Superior temporal gyrus (tissue), 1 donor: Measurements from ENCODE around the gene AASS.

Source experiments
- DNase-seq: peaks from one replicate; pipeline ENCODE4 v3.0.0-alpha.2; 2016; ENCODE audit errors: extremely low spot score

The AASS gene

DNA sequence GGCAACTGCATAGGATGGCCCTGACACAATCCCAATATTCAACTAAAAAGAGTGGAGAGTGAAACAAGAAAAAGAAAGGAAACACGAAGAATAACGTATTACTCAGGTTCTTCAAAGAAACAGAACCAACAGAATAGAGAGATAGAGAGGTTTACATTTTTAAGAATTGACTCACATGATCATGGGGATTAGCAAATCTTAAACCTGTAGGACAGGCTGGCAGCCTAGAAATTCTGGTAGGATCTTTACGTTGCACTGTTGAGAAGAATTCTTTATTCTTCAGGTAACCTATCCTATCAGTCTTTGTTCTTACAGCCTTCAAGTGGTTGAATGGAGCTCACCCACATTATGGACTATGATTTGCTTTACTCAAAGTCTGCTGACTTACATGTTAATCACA, 103.9 kb downstream of the AASS start:
- no peak for DNase-seq

DNA sequence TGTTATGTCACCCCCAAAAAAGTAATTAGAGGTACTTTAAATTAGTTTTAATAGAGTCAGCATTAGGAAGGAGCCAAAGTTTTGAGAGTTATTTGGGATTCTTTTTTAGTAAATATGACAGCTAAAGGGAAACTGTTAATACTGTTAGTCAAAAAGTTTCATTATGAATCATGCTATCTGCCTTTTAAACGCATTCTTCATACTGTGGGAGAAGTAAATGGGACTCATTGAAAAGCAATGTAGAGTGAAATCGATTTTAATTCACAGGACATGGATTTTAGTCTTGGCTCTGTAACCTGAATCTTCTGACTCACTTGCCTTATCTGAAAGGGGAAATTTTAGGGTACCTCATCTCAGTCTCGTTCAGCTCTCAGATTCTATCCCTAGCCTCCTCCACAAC, 105.1 kb downstream of the AASS start:
- DNase-seq, result no peak

DNA sequence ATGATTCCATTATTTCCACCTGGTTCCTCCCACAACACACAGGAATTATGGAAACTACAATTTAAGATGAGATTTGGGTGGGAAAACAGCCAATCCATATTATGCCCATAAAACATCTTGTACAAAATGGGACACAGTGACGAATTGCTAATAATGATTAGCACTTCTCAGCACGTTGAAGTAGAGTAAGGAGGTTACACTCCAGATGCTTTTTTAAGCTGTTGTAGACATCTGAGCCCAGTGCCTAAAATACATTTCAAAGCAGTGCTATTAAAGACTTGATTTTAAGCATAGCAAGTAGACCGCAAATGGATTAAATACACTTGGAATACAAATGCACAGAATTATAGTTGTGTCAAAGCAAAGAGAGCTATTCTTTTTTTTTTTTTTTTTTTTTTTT, 105.9 kb downstream of the AASS start:
- no peak for DNase-seq

DNA sequence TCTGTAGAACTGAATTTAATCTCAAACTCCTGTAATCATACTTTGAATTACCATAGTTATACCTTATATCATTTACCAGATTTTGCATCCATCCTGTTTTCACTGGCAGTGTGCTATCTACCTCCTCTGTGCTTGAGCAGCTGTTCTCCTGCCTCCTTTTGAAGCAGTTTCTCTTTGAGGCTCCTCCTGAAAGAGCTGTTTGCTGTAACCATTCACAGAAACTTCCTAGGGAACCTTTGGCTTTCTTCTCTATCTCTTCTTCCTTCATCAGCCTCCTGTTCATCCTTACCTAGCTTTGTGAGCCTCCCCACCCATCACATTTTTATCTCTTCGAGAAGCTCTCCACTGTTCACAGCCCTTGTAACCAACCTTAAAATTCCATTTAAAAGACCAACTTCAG, 108.2 kb downstream of the AASS start:
- DNase-seq, result no peak

DNA sequence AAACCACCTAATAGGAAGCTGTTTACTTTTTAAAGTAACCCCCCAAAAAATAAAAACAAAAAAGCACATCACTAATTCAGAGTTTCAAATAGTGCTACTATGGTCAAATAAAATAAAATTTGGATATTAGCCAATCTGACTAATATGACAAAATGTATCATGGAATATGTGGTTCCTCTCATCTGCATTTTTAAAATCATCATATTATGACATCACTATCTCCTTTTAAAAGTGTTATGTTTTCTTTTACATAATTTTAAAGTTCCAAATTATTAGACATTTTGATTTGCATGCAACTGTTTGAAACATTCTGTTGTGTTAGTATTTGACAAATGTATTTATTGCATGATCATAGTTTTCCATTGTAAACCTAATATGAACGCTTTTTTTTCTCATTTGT, 110.4 kb downstream of the AASS start:
- DNase-seq, result no peak

DNA sequence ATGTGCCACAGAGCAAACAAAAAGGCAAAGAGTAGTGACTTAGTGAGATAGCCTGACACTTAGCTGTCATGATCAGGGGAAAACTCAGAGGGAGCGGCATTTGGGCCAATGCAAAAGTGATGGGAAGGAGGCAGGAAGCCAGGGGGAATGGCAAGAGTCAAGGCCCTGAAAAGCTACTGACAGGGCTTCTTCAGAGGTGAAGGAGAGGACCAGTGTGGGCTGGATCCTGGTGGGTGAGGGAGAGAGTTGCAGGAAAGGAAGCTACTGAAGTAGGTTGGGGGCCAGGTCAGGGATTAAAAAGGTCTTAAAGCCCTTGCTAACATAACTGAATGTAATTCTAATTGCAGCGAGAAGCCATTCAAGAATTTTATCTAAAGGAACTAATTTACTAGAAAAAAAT, 117.0 kb downstream of the AASS start:
- DNase-seq, result no peak
